Adrenal gland (tissue), 12 donors: ENCODE results near the gene RAB6C. TPM values are rescaled to one million over a fixed set of nuclear protein-coding genes. Genes with fewer than 3 reads are reported as not detected.
"Not testable (repeated sequence)": the region's sequence is repeated elsewhere in the genome, so short reads cannot be mapped to it uniquely, and the experiment has no call there.

Experiments
- DNase-seq, 7 donors: peaks; one replicate each; pipeline ENCODE4 v3.0.0-alpha.2; 2019 to 2020
- H3K27ac ChIP-seq, 5 donors: fragments of 200-600 bp; sonication (generic) in 4 of 5; 1 replicate in 3 of 5; 2 replicates in 2 of 5; pipeline versions ENCODE4 v1.5.1 to v1.8.0; 2016 to 2020; ENCODE audit warnings: mild to moderate bottlenecking in 1 of 5
- H3K27me3 ChIP-seq: fragments of 200-600 bp; 2 replicates; pipeline ENCODE4 v1.8.0; 2021
- H3K36me3 ChIP-seq, 2 donors: fragments of 200-600 bp; replicated peaks in 1 of 2; 1 replicate in 1 of 2; 2 replicates in 1 of 2; pipeline versions ENCODE4 v1.5.1 to v1.8.0; 2018 to 2022
- H3K4me1 ChIP-seq, 2 donors: fragments of 200-600 bp; replicated peaks in 1 of 2; 1 replicate in 1 of 2; 2 replicates in 1 of 2; pipeline versions ENCODE4 v1.5.1 to v1.8.0; 2018 to 2021
- H3K4me3 ChIP-seq, 4 donors: fragments of 200-600 bp; sonication (generic) in 3 of 4; one replicate each; pipeline ENCODE4 v1.5.1; 2016 to 2018
- H3K9me3 ChIP-seq, 3 donors: fragments of 200-600 bp; sonication (generic) in 1 of 3; replicated peaks in 1 of 3; 1 replicate in 2 of 3; 2 replicates in 1 of 3; pipeline versions ENCODE4 v1.5.1 to v1.8.0; 2016 to 2021
- POLR2A ChIP-seq, 2 donors: fragments of 450-650 bp; IDR thresholded peaks; one replicate each; pipeline ENCODE4 v1.6.1; 2017; ENCODE audit warnings: antibody characterized with exemption in 2 of 2, mild to moderate bottlenecking in 2 of 2, moderate library complexity in 1 of 2
- WGBS, 4 donors: extraction: QIAGEN DNeasy Blood & Tissue Kit in 2 of 4; methylation state at CpG; one replicate each; pipeline versions ENCODE4 v1.1.5 to v1.1.7; 2013 to 2017; 5-methylcytosine and 5-hydroxymethylcytosine counted together
- intact Hi-C, 2 donors: fragments of 100-400 bp; cut with DNase I; formaldehyde crosslinking; loops; one replicate each; pipeline versions ENCODE4 v1.14.1 to v1.15.0; 2022 to 2023
- polyA plus RNA-seq, 3 donors: library from polyadenylated mRNA; stranded (reverse); fragments of 200-250 nt in 2 of 3; fragments of 350-450 nt in 1 of 3; fragmentation: Illumina TruSeq in 1 of 3; extraction: RNeasy Lipid Tissue Mini Kit (QIAGEN cat#74804) in 1 of 3; gene quantifications; one replicate each; pipeline ENCODE4 v1.2.3, GENCODE V29; 2013 to 2014
- total RNA-seq, 9 donors: library from RNA; depleted of rRNA in 4 of 9; stranded (reverse); fragments of >200 nt in 4 of 9; fragments of 120-200 nt in 1 of 9; fragmentation: NEBNext Ultra II Directional in 1 of 9; extraction: Animal tissue kit (Norgen Biotek cat#: 25700) in 1 of 9; gene quantifications; one replicate each; pipeline versions ENCODE4 v1.1.0 to v1.2.4, GENCODE V29; 2013 to 2023
- TF ChIP-seq, protein P1 (sequence below), 6 experiments: fragments of 450-650 bp in 4 of 6; fragments of 200-600 bp in 2 of 6; sonication (generic) in 1 of 6; IDR thresholded peaks; 1 replicate in 5 of 6; 2 replicates in 1 of 6; pipeline versions ENCODE4 v1.5.1 to v1.8.0; 2016 to 2021; ENCODE audit warnings: antibody characterized with exemption in 6 of 6, mild to moderate bottlenecking in 2 of 6, moderate library complexity in 1 of 6
- donor health status: healthy with polysubstance abuse.
- donor health status: Bipolar disorder and iron deficiency.
- donor health status: DM: yes; HTN: yes; CAD: no.
- donor health status: DM: no; HTN: no; CAD: no.
- donor health status: DM: no; HTN: no; CAD: no.
- donor health status: DM: yes; HTN: yes; CAD: no.

Gene RAB6C
- total and polyA plus RNA-seq, 12 donors: 0.13 to 0.59 (median 0.24) TPM; not detected in 7

DNA sequence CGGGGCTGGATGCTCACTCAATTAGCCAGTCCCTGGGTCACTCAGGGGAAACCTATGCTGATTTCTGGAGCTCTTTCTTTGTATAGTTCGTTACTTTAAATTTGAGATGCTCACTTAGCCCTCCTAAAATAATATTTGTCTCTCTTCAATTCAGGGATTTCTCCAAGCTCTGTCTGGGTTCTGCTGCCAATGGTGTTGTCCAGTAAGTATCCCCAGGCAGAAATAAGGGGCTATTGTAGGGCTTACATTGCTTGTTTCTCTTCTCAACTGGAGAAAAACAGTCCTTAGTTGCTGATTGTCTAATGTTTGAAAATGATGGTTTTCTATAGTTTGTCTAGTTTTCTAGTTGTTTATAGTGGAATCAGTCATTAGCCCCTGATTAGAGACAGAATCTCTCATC is 5.0 kb downstream of the RAB6C start:
- Histone ChIP-seq H3K36me3 (no peaks in the 10 kb centered on the region), H3K27ac (no peak overlapping the region), H3K27me3 (peaks cover 4% of the 10 kb centered on the region), H3K4me3 (no peak overlapping the region), H3K9me3 (no peaks in the 10 kb centered on the region), H3K4me1 (peaks cover 0 to 4% of the 10 kb centered on the region in 2 donors)
- intact Hi-C loops: no loop called here
- no peak for DNase-seq
- no peak for TF ChIP-seq POLR2A (IDR thresholded peaks at IDR 0.05)
- TF ChIP-seq, protein P1, sequence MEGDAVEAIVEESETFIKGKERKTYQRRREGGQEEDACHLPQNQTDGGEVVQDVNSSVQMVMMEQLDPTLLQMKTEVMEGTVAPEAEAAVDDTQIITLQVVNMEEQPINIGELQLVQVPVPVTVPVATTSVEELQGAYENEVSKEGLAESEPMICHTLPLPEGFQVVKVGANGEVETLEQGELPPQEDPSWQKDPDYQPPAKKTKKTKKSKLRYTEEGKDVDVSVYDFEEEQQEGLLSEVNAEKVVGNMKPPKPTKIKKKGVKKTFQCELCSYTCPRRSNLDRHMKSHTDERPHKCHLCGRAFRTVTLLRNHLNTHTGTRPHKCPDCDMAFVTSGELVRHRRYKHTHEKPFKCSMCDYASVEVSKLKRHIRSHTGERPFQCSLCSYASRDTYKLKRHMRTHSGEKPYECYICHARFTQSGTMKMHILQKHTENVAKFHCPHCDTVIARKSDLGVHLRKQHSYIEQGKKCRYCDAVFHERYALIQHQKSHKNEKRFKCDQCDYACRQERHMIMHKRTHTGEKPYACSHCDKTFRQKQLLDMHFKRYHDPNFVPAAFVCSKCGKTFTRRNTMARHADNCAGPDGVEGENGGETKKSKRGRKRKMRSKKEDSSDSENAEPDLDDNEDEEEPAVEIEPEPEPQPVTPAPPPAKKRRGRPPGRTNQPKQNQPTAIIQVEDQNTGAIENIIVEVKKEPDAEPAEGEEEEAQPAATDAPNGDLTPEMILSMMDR (IDR thresholded peaks at IDR 0.05): no peak
- WGBS, 4 donors: 69 to 79% (median 74%) methylated on average over 2 of the region's 2 CpGs

DNA sequence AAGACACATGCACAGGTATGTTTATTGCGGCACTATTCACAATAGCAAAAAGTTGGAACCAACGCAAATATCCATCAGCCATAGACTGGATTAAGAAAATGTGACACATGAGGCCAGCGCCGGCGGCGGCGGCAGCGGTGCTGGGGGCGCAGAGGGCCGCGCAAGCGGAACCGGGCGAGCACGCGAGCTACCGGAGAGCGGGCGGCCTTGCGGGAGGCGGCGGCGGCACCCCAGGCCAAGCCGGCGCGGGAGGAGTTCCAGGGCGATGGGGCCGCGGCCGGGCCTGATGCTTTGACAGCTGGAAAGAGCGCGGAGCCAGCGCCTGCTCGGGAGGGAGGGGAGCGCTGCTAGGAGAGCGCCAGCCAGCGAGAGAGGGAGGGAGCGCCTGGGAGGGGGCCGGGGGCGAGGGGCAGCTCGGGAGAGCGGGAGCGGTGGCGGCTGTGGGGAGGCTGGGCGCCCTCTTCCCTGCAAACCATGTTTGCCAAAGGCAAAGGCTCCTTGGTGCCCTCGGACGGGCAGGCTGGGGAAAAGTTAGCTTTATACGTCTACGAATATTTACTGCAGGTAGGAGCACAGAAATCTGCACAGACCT is 13.0 kb downstream of the RAB6C start:
- H3K4me1 ChIP-seq, H3K36me3 ChIP-seq, H3K4me3 ChIP-seq, intact Hi-C loops, H3K9me3 ChIP-seq, DNase-seq, H3K27me3 ChIP-seq, H3K27ac ChIP-seq: not testable (repeated sequence)
- 3 to 10% (median 7%) methylated on average over 12 to 41 of the region's 49 CpGs for WGBS, 4 donors

DNA sequence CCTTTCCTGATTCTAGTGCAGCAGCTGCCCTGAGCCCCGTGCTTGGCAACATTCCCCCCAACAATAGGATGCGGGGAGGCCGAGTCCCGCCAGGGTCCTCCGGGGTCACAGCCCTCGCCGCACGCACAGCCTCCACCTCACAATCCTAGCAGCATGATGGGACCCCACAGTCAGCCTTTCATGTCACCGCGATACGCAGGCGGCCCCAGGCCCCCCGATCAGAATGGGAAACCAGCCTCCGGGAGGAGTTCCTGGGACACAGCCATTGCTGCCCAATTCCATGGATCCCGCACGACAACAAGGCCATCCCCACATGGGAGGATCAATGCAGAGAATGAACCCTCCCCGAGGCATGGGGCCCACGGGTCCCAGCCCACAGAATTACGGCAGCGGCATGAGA is 13.7 kb downstream of the RAB6C start:
- H3K9me3 ChIP-seq, intact Hi-C loops, H3K27me3 ChIP-seq, H3K27ac ChIP-seq, H3K36me3 ChIP-seq, DNase-seq, H3K4me1 ChIP-seq, H3K4me3 ChIP-seq: not testable (repeated sequence)
- WGBS, 4 donors: 31 to 57% (median 43%) methylated on average over 3 to 20 of the region's 20 CpGs

DNA sequence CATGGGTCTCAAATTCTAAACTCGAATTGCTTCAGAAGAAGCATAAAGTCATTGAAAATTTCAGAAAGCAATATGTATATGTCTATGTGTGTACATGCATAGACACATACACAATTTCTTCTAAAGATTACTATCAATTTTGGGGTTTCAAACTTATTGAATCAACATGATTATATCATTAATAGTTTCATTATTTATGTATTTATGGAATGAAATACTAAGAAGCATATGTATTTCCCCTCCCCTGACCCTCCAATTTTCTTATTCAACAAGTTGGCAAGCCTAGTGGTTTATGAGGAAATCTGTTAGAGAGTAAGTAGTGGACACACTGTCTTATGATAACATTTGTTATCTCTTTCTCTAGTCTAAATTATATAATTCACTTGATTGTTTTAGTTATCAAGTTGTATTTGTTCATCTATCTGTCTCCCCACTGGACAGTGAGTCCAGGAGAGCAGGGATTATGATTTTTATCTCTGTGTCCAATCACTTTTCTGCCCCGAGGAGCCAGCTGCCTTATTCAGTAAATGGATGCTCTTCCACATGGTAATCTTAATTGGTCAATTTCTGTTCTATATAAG is 17.3 kb downstream of the RAB6C start:
- H3K27ac ChIP-seq, H3K27me3 ChIP-seq, H3K4me3 ChIP-seq, DNase-seq, H3K36me3 ChIP-seq, H3K9me3 ChIP-seq, intact Hi-C loops, H3K4me1 ChIP-seq: not testable (repeated sequence)
- WGBS, 4 donors: 42 to 54% (median 48%) methylated on average over 2 of the region's 2 CpGs

DNA sequence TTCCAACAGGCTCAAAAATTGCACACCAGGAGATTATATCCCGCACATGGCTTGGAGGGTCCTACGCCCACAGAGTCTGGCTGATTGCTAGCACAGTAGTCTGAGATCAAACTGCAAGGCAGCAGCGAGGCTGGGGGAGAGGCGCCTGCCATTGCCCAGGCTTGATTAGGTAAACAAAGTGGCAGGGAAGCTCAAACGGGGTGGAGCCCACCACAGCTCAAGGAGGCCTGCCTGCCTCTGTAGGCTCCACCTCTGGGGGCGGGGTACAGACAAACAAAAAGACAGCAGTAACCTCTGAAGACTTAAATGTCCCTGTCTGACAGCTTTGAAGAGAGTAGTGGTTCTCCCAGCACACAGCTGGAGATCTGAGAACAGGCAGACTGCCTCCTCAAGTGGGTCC is 19.3 kb downstream of the RAB6C start:
- DNase-seq, H3K4me1 ChIP-seq, H3K27me3 ChIP-seq, intact Hi-C loops, H3K9me3 ChIP-seq, H3K36me3 ChIP-seq, H3K4me3 ChIP-seq, H3K27ac ChIP-seq: not testable (repeated sequence)
- 70 to 75% (median 72%) methylated on average over 5 to 6 of the region's 6 CpGs for WGBS, 4 donors

DNA sequence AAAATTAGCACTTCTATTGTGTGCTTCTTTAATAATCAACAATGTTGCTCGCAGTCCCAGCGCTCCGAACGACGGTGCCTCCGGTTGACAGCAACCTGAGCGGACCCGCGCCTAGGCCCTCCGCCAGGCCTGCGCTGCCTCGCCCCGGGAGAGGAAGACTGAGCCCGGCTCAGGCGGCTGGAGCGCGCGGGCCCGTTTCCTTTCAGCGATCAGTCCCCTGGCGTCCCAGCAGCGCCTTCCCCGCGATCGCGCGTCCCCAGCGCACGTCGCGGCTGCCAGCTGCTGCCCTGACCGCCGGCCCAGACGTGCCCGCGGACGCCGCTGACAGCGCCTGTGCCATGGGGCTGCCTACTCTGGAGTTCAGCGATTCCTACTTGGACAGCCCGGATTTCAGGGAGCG is 26.4 kb downstream of the RAB6C start:
- H3K4me3 ChIP-seq, H3K4me1 ChIP-seq, intact Hi-C loops, H3K27ac ChIP-seq, H3K36me3 ChIP-seq, DNase-seq, H3K27me3 ChIP-seq, H3K9me3 ChIP-seq: not testable (repeated sequence)
- WGBS, 4 donors: 16 to 60% (median 18%) methylated on average over 2 to 39 of the region's 42 CpGs

DNA sequence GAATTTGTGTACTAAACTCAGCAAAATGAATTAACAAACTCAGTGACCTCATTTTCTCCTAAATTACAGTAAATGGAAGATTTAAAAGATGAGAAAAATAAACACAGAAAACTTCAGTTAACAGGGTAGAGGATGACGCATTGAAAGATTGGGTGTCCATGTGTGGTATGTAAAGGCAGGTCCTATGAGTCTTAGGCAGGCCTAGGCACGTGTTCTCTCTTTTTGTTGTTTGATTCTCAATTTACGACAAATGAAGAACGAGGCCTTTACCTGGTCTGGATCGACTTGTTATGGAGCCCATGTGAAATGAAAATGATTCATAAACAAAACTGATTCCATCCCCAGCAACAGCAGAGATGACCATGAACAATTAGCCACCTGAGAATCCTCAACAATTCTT is 37.2 kb downstream of the RAB6C start:
- H3K36me3 ChIP-seq, intact Hi-C loops, H3K9me3 ChIP-seq, H3K27me3 ChIP-seq, DNase-seq, H3K27ac ChIP-seq, H3K4me1 ChIP-seq, H3K4me3 ChIP-seq: not testable (repeated sequence)
- WGBS, 4 donors: 61 to 77% (median 70%) methylated on average over 5 of the region's 5 CpGs
